ENCODE data around the gene KLHL29. TPM values are rescaled to one million over a fixed set of nuclear protein-coding genes. Genes with fewer than 3 reads are reported as not detected.

The KLHL29 gene
- total and polyA plus RNA-seq, 2 of the 13 experiments (the other 11 are each of a cell fraction or from before 2014, with no cell fraction given), result 0.01 TPM; not detected in 1

- no peak for TF ChIP-seq HINFP (CRISPR knock-in tag; IDR thresholded peaks at IDR 0.05; ENCODE audit: low read depth)
- TF ChIP-seq ZEB1 (IDR thresholded peaks at IDR 0.05; ENCODE audit: insufficient replicate concordance, low read depth), result no peak
These were observed 110.7 kb downstream of the KLHL29 start (continued) for GRCh38 chr2:23495661-23496114.

- Histone ChIP-seq H3K27me3 (ENCODE audit: control insufficient read depth in 1 of 2, insufficient read depth in 2 of 2, low read length in 2 of 2) (peaks cover 16 to 43% of the 10 kb centered on the region in 2 experiments; a peak in 4 of 5 replicates), H3K4me1 (ENCODE audit: insufficient read depth, low read length) (no peaks in the 10 kb centered on the region), H3K36me3 (replicated peaks in 1 of 2; ENCODE audit: control insufficient read depth in 1 of 2, insufficient read depth in 2 of 2, low read length in 2 of 2) (no peaks in the 10 kb centered on the region), H4K20me1 (ENCODE audit: insufficient read depth, low read length) (no peaks in the 10 kb centered on the region), H3K4me3 (replicated peaks in 1 of 3; ENCODE audit: insufficient read depth in 1 of 3, low read depth in 2 of 3, low read length in 3 of 3) (no peak overlapping the region), H3K9me3 (ENCODE audit: low read length) (no peaks in the 10 kb centered on the region), H2AFZ (ENCODE audit: low read length) (no peak overlapping the region), H3K9ac (ENCODE audit: insufficient read depth, low read depth, low read length) (no peak overlapping the region), H3K79me2 (ENCODE audit: insufficient read depth, low read length) (no peaks in the 10 kb centered on the region), H3K27ac (ENCODE audit: extremely low read length, insufficient read depth, low read length) (no peak overlapping the region), H3K4me2 (ENCODE audit: low read depth, low read length) (no peak overlapping the region)
- TF ChIP-seq REL (CRISPR knock-in tag; conservative IDR thresholded peaks at IDR 0.05) (no peak), ZNF615 (CRISPR knock-in tag; IDR thresholded peaks at IDR 0.05; ENCODE audit: borderline replicate concordance) (no peak), ESRRA (CRISPR knock-in tag; IDR thresholded peaks at IDR 0.05; ENCODE audit: low read depth) (no peak), ARID2 (CRISPR knock-in tag; IDR thresholded peaks at IDR 0.05; ENCODE audit: borderline replicate concordance) (no peak), CSRNP2 (CRISPR knock-in tag; conservative IDR thresholded peaks at IDR 0.05; ENCODE audit: low read depth) (no peak), GATA4 (IDR thresholded peaks at IDR 0.05; ENCODE audit: borderline replicate concordance, low read depth) (no peak), BCL6 (CRISPR knock-in tag; IDR thresholded peaks at IDR 0.05) (no peak), PHF21A (CRISPR knock-in tag; IDR thresholded peaks at IDR 0.05) (no peak), ZNF501 (CRISPR knock-in tag; IDR thresholded peaks at IDR 0.05) (no peak), FOSL2 (CRISPR knock-in tag; IDR thresholded peaks at IDR 0.05) (no peak)
- no TSS peak for BruUV-seq (replicated peaks)
- WGBS (ENCODE audit: low lambda C conversion rate), result 54% methylated on average over 5 of the region's 5 CpGs
- ChIA-PET CTCF (ENCODE audit: low intra/inter-chr PET ratio, low total read pairs) (no interaction called here), POLR2A (no interaction called here)
- in situ Hi-C loops (cut with HindIII; ENCODE audit: extremely low pct_ligation_motif_present, low pct_unique_long_range_greater_than_20kb), result no loop called here
- no peak for DNase-seq (ENCODE audit: low spot score)
- FAIRE-seq, result no peak
- intact Hi-C loops (cut with micrococcal nuclease; ENCODE audit: unreplicated experiment), result no loop called here
- ATAC-seq, result no peak
These were observed 111.5 kb downstream of the KLHL29 start for GRCh38 chr2:23496456-23496855.

Measured in HepG2 (cell line).